OCI-LY1 (cell line): ENCODE measurements around the gene BMF.

Experiments
- H2AFZ ChIP-seq: fragments of 200-600 bp; sonication (generic), shearing (Covaris generic); 2 replicates; pipeline ENCODE4 v1.6.0; 2014; ENCODE audit warnings: antibody characterized with exemption, mild to moderate bottlenecking, low read length
- H3F3A ChIP-seq: fragments of 200-600 bp; sonication (generic), shearing (Covaris generic); 2 replicates; pipeline ENCODE4 v1.6.0; 2014; ENCODE audit warnings: mild to moderate bottlenecking, antibody characterized with exemption, low read length, moderate library complexity; ENCODE audit not compliant: insufficient read depth
- H3K27ac ChIP-seq: fragments of 200-600 bp; sonication (generic); 2 replicates; pipeline ENCODE4 v1.5.1; 2014; ENCODE audit warnings: low read length, mixed run types, mild to moderate bottlenecking, low read depth; ENCODE audit not compliant: poor library complexity, severe bottlenecking
- H3K27me3 ChIP-seq: fragments of 200-600 bp; sonication (generic); 2 replicates; pipeline ENCODE4 v1.6.0; 2014; ENCODE audit warnings: antibody characterized with exemption, mild to moderate bottlenecking, low read length, moderate library complexity; ENCODE audit not compliant: insufficient read depth
- H3K36me3 ChIP-seq: fragments of 200-600 bp; sonication (generic); 2 replicates; pipeline ENCODE4 v1.6.1; 2014; ENCODE audit warnings: mild to moderate bottlenecking, antibody characterized with exemption, low read length, moderate library complexity, mixed read lengths; ENCODE audit not compliant: insufficient read depth
- H3K4me1 ChIP-seq: fragments of 200-600 bp; sonication (generic); 2 replicates; pipeline ENCODE4 v1.5.1; 2014; ENCODE audit warnings: mild to moderate bottlenecking, low read length, moderate library complexity; ENCODE audit not compliant: insufficient read depth, severe bottlenecking
- H3K4me2 ChIP-seq: fragments of 200-600 bp; sonication (generic), shearing (Covaris generic); 2 replicates; pipeline ENCODE4 v1.6.1; 2014; ENCODE audit warnings: low read length
- H3K4me3 ChIP-seq: fragments of 200-600 bp; sonication (generic); 2 replicates; pipeline ENCODE4 v1.5.1; 2014; ENCODE audit warnings: low read length, low read depth, mild to moderate bottlenecking, mixed read lengths; ENCODE audit not compliant: poor library complexity, severe bottlenecking
- H3K79me2 ChIP-seq: fragments of 200-600 bp; shearing (Covaris generic); 2 replicates; pipeline ENCODE4 v1.6.1; 2016; ENCODE audit warnings: mixed run types, low read length, mixed read lengths; ENCODE audit not compliant: insufficient read depth
- H3K9ac ChIP-seq: fragments of 200-600 bp; sonication (generic), shearing (Covaris generic); 2 replicates; pipeline ENCODE4 v1.6.1; 2014; ENCODE audit warnings: mild to moderate bottlenecking, low read length, mixed read lengths
- H3K9me2 ChIP-seq: fragments of 200-600 bp; sonication (generic), shearing (Covaris generic); 2 replicates; pipeline ENCODE4 v1.6.1; 2014; ENCODE audit warnings: low read depth, mild to moderate bottlenecking, low read length, mixed read lengths
- H3K9me3 ChIP-seq: fragments of 200-600 bp; shearing (Covaris generic); 2 replicates; pipeline ENCODE4 v1.6.1; 2014; ENCODE audit warnings: low read length, mixed read lengths
- H4K20me1 ChIP-seq: fragments of 200-600 bp; sonication (generic), shearing (Covaris generic); 2 replicates; pipeline ENCODE4 v1.6.0; 2016; ENCODE audit warnings: mild to moderate bottlenecking, low read length; ENCODE audit not compliant: insufficient read depth
- EZH2 ChIP-seq: fragments of 200-600 bp; sonication (generic), shearing (Covaris generic); IDR thresholded peaks from 2 replicates; pipeline ENCODE4 v1.8.0; 2017; ENCODE audit warnings: borderline replicate concordance, mixed run types, mild to moderate bottlenecking, antibody characterized with exemption, low read length, moderate library complexity, mixed read lengths
- TF ChIP-seq, protein P1 (sequence below): fragments of 200-600 bp; sonication (generic), shearing (Covaris generic); IDR thresholded peaks from 2 replicates; pipeline ENCODE4 v1.5.1; 2017; ENCODE audit warnings: mild to moderate bottlenecking, antibody characterized with exemption, low read length, moderate library complexity, mixed read lengths

The BMF gene

DNA sequence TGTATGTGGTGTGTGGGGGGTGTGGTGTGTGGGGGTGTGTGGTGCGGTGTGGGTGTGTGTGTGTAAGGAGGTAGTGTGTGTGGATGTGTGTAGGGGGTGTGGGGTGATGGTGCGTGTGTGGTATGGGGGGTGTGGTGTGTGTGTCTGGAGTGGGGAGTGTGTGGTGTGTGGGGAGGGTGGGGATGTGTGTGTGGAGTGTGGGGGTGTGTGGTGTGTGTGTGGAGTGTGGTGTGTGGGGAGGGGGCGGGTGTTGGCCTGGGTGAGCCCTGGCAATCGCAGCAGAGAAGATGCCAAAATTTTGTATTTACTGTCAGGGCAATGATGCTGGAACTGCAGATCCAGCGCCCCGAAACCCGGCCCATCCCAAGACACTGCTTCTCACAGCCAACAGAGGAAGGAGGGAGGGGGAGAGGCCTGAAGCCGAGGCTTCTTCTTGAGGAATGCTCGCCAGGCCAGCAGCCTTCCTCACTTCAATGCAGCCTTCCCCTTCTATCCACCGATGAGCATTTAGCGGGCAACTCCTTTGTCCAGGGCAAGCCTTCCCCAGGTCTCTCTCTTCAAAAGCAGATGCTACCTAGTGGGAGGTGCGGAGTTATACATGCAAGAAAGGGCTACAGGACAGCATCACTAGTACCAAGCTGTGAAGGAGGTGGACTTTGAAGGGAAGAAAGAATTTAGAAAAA is 57.8 kb downstream of the BMF start:
- no peak overlapping the region; the same call in 1 of the 2 replicates for H3K9ac ChIP-seq
- TF ChIP-seq, protein P1, sequence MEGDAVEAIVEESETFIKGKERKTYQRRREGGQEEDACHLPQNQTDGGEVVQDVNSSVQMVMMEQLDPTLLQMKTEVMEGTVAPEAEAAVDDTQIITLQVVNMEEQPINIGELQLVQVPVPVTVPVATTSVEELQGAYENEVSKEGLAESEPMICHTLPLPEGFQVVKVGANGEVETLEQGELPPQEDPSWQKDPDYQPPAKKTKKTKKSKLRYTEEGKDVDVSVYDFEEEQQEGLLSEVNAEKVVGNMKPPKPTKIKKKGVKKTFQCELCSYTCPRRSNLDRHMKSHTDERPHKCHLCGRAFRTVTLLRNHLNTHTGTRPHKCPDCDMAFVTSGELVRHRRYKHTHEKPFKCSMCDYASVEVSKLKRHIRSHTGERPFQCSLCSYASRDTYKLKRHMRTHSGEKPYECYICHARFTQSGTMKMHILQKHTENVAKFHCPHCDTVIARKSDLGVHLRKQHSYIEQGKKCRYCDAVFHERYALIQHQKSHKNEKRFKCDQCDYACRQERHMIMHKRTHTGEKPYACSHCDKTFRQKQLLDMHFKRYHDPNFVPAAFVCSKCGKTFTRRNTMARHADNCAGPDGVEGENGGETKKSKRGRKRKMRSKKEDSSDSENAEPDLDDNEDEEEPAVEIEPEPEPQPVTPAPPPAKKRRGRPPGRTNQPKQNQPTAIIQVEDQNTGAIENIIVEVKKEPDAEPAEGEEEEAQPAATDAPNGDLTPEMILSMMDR, result no peak
- TF ChIP-seq EZH2, result no peak
- peaks cover 99% of the 10 kb centered on the region for H3K4me1 ChIP-seq
- H3K79me2 ChIP-seq, result no peaks in the 10 kb centered on the region
- H2AFZ ChIP-seq, result no peak overlapping the region
- H3K9me3 ChIP-seq, result no peaks in the 10 kb centered on the region
- no peak overlapping the region for H3K4me2 ChIP-seq
- no peaks in the 10 kb centered on the region for H4K20me1 ChIP-seq
- no peaks in the 10 kb centered on the region; the same call in 1 of the 2 replicates for H3K36me3 ChIP-seq
- H3K9me2 ChIP-seq, result no peaks in the 10 kb centered on the region
- peak overlapping the region; percentile 96 for H3K27ac ChIP-seq
- no peak overlapping the region for H3K4me3 ChIP-seq
- peaks cover 18% of the 10 kb centered on the region; the same call in 1 of the 2 replicates for H3F3A ChIP-seq
- H3K27me3 ChIP-seq, result no peaks in the 10 kb centered on the region

DNA sequence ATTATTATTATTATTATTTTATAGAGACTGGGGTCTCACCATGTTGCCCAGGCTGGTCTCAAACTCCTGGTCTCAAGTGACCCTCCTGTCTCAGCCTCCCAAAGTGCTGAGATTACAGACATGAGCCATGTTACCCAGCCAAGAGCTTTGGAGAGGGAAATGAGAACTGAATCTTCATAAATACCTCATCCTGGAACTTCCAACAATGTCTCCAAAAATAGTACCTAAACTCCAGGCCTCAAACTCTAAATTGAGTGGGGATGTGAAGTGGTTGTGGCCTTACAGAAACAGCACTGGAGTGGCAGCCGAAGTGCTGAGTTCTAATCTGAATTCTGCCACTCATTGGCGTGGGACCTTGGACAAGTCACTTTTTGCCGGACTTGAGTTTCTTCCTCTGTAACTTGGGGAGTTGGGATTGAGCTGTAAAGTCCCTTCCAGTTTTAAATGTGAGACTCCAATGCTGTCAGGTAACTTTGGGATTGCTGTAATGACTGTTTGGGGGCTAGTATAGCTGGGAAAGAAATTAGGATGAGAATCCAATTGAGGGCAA is 59.7 kb downstream of the BMF start:
- H3K4me1 ChIP-seq, result peaks cover 99% of the 10 kb centered on the region
- H3K4me3 ChIP-seq, result no peak overlapping the region
- H3K27ac ChIP-seq, result peak overlapping the region; percentile 96
- H2AFZ ChIP-seq, result no peak overlapping the region
- H3F3A ChIP-seq, result peaks cover 18% of the 10 kb centered on the region; the same call in 1 of the 2 replicates
- H3K27me3 ChIP-seq, result no peaks in the 10 kb centered on the region
- H3K4me2 ChIP-seq, result no peak overlapping the region; the same call in 1 of the 2 replicates
- no peak for TF ChIP-seq EZH2
- TF ChIP-seq, protein P1, result no peak
- H3K9ac ChIP-seq, result peak overlapping the region; percentile 65; the same call in 1 of the 2 replicates
- no peaks in the 10 kb centered on the region for H3K9me2 ChIP-seq
- H3K36me3 ChIP-seq, result no peaks in the 10 kb centered on the region; the same call in 1 of the 2 replicates
- no peaks in the 10 kb centered on the region for H4K20me1 ChIP-seq
- no peaks in the 10 kb centered on the region for H3K79me2 ChIP-seq
- no peaks in the 10 kb centered on the region for H3K9me3 ChIP-seq

DNA sequence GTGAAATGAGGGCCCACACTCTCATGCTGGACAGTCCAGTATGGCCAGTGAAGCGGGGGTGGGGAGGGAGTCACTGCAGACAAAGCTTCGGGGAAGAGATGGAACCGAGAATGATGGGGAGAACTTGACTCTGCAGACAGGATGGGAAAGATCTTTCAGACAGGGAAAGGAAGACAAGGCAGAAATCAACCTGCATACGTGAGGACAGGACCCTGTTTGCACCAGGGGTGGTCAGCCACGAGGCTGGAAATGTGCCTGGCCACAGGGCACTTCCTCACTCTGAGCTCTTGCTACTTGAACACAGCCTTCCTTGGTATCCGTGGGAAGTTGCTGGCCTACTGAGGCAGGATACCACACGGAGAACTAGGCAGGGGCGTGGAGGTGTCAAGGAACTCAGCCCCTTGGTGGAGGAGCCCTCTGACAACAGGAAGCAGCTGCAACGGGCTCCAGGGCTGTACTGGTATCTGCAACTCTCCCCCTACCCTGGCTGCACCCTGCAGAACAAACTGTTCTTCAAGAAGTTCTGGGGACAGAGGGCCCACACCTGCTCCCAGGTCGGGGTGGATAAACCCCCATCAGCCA is 60.4 kb downstream of the BMF start:
- no peak overlapping the region for H3K4me3 ChIP-seq
- H3K4me2 ChIP-seq, result peak overlapping the region; percentile 52; the same call in 1 of the 2 replicates
- TF ChIP-seq EZH2, result no peak
- TF ChIP-seq, protein P1, result no peak
- H3F3A ChIP-seq, result peaks cover 18% of the 10 kb centered on the region; the same call in 1 of the 2 replicates
- H4K20me1 ChIP-seq, result no peaks in the 10 kb centered on the region
- no peak overlapping the region for H2AFZ ChIP-seq
- no peaks in the 10 kb centered on the region; the same call in 1 of the 2 replicates for H3K36me3 ChIP-seq
- no peaks in the 10 kb centered on the region for H3K9me3 ChIP-seq
- H3K79me2 ChIP-seq, result no peaks in the 10 kb centered on the region
- peak overlapping the region; percentile 65 for H3K9ac ChIP-seq
- H3K4me1 ChIP-seq, result peaks cover 99% of the 10 kb centered on the region
- peak overlapping the region; percentile 96 for H3K27ac ChIP-seq
- no peaks in the 10 kb centered on the region for H3K27me3 ChIP-seq
- H3K9me2 ChIP-seq, result no peaks in the 10 kb centered on the region
